Stimulated activated CD8-positive, alpha-beta memory T cell treated with anti-CD3 and anti-CD28 coated beads, Interleukin-4, amount 100 ng/mL, for 4 hours (primary cell): ENCODE results near the gene RUVBL2.

Experiments
- DNase-seq, 2 donors: peaks; one replicate each; pipeline ENCODE4 v3.0.0-alpha.2; 2020; ENCODE audit warnings: low read depth in 2 of 2, low spot score in 1 of 2

RUVBL2 gene

GRCh38 chr19:48987323-48987722 is 6.4 kb upstream of the RUVBL2 start:
- DNase-seq, result no peak

- DNase-seq, result no peak
Measured at GRCh38 chr19:48988286-48988685, 5.4 kb upstream of the RUVBL2 start.

DNA sequence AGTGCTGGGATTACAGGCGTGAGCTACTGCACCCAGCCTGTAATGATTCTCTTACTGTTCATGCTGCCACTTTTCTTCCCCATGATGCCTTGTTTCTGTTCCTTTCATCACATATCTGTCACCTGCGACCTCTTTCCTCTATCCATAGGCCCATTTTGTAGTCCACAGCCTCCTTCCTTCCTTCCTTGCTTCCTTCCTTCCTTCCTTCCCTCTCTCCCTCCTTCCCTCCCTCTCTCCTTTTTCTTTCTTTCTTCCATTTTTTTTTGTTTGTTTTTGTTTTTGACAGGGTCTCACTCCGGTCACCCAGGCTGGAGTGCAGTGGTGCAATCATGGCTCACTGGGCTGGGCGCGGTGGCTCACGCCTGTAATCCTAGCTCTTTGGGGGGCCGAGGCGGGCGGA is 4.8 kb upstream of the RUVBL2 start:
- DNase-seq, result no peak

- no peak for DNase-seq
Measured at GRCh38 chr19:48989701-48990291, 3.9 kb upstream of the RUVBL2 start.

DNA sequence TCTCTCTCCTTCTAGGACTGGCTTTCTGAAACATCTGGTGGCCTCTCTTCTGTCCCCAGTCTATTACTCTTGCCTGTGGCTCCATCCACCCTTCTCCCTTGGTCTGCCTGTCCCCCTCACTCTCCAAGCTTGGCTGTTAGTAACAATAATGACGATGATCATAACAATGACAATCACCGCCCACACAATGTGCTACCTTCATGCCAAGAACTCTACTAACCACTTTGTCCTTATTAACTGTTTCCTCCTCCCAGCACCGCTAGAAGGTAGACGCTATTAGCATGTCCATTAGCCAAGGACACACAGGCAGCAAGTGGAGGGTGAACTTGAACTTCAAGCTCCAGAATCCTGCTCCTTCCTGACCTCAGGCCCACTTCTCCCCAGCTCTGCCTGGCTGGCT is 3.3 kb upstream of the RUVBL2 start:
- DNase-seq, result no peak

GRCh38 chr19:48991011-48991609 is 2.6 kb upstream of the RUVBL2 start:
- DNase-seq, result no peak

- no peak for DNase-seq
Measured at GRCh38 chr19:48991873-48992580, 1.7 kb upstream of the RUVBL2 start.

GRCh38 chr19:48992581-48993174 is 1.0 kb upstream of the RUVBL2 start:
- DNase-seq, result no peak

DNA sequence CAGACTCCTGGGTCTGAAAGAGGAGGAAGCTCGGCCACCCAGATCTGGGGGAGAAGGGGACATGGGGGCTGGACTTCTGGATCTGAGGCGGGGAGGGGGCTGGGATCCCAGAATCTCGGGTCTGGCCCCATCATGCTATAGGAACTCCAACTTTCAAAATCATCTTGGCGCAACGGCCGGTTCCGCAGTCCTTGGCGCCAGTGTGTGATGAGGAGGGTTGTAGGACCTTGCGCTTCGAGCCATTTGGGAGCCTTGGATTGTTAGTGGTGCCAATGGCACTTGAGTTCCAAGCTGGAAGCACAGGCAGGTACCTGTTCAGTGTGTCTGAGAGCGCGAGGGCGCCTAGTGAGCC is 324 bp downstream of the RUVBL2 start:
- DNase-seq, result no peak

DNA sequence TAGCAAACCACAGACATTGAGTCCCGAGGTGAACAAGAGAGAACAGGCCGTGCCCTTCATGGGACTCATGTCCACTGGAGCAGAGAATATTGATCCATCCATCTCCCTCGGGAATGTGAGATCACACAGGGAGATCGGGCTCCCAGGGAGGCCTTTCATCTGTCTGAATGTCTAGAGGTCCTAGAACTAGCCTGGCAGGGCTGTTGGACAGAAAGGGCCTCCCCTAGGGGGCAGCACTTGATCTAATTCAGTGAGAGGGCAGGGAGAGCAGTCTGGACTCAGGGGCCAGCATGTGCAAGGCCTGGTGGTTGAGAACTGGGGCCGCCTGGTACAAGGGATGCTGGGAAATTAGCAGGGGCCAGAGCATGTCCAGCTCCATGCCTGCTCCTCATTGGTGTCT is 4.3 kb downstream of the RUVBL2 start:
- no peak for DNase-seq

DNA sequence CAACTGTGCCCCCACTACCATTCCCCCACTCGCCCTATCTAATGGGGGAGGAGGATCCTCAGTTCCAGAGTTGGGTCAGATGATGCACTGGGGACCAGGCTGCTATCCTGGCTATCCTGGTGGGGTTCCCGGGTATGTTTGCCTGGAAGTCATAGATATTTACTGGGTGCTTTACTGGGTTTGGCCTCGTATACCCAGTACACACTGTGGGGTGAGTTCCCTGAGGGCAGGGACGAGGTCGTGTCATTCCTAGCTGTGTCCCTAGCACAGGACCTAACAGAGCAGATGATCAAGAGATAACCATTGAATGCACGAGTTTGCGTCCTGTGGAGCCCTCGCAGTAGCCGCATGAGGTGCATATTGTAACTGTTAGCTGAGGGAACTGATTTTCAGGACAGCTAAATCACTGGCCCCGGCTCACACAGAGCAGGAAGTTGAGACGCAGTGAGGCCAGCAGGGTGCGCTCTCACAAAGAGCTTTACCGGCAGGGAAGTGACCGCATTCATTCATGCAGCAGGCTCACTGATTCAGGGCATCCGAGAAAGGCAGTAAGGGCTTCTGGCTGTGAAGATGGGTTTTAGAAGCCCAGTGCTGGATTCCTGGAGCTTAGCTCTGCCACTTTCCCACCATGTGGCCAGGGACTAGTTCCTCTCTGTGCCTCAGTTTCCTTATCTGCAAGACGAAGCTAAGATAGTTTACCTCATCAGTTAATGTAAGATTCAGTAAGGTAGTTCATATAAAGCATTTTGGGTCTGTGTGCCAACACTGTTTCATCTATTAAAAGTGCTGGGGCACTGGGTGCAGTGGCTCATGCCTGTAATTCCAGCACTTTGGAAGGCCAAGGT is 6.0 kb downstream of the RUVBL2 start:
- peak in 1 of 2 donors; percentile 22 for DNase-seq

DNA sequence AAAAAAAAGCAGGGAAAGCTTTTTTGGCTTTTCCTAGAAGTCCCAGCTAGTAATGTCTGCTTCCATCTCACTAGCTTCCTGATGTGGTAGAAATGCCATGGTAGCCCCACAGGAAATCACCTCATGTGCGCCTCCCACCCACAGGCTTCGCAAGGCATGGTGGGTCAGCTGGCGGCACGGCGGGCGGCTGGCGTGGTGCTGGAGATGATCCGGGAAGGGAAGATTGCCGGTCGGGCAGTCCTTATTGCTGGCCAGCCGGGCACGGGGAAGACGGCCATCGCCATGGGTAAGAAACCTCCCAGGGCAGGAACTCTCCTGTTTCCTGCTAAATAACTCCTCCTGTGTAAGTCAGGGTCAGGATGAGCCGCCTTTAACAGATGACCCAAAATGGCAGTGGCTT is 10.4 kb downstream of the RUVBL2 start:
- no peak for DNase-seq

DNA sequence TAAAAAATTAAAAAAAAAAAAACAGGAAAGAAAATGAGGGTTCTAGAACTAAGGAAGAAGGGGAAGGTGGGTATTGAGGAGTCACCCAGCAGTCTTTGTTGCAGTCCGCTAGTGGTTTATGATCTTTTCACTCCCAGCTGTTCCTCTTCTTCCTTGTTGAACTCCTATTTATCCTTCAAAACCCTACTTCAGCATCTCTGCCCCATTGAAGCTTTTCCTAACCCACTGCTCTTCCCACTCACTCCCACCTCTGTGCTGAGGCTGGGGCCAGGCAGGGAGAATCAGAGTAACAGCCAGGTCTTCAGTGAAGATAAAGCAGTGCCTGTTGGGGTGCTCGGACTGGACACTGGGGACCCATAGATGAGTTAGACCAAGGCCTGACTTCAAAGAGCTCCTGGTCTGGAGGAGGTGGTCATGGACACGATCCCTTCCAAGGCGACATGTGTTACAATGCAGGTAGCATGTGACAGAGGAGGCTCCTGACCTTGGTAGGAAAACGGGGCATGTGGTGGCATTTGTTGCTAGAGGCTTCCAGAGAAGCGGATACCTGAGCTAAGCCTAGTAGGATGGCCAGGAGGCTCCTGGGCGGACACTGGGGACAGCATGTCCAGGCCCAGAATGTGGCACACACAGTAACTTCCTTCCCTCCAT is 11.4 kb downstream of the RUVBL2 start:
- no peak for DNase-seq

- DNase-seq, result no peak
Measured at GRCh38 chr19:49006905-49007304, 13.2 kb downstream of the RUVBL2 start.

DNA sequence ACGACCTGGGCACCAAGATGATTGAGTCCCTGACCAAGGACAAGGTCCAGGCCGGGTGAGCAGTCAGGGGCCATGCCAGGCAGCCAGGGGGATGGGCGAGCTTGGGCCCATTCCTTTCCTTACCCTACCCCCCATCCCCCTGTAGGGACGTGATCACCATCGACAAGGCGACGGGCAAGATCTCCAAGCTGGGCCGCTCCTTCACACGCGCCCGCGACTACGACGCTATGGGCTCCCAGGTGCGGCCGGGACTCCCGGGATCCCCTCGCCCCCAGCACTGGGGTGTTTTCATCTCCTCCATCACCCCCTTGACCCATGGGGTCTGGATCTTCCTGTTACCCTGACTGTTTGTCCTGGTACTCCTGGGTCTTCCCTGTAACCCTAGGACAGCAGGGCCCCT is 16.1 kb downstream of the RUVBL2 start:
- DNase-seq, result no peak

- DNase-seq, result no peak
Measured at GRCh38 chr19:49010453-49010852, 16.8 kb downstream of the RUVBL2 start.

GRCh38 chr19:49011194-49011593 is 17.5 kb downstream of the RUVBL2 start:
- no peak for DNase-seq

DNA sequence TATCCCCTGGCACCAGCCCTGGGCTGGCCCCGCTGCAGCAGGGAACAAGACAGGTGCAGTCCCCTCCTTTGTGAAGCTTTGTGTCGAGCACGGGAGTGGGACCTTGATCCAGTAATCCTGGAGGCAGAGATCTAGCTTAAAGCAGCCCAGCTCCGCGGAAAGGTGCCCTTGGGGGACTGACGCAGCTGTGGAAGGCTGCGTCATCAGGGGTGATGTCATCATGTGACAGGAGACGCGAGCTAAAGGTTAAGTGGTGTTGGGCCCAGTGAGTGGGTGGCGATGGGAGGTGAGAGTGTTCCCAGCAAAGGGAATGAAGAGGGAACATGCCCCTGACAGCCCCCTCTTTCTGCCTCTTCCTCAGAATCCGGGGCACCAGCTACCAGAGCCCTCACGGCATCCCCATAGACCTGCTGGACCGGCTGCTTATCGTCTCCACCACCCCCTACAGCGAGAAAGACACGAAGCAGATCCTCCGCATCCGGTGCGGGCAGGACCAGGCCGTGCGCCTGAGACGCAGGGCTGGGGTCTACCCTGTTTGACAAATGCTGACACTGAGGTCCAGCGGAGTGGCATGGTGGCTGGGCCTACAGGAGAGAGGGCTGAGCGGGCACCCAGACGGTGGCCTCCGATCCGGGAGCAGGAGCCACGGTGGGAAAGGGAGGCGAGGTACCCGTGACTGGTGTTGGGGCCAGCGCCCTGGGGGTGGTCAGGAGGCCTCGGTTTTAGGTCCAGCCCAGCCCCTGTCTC is 20.6 kb downstream of the RUVBL2 start:
- DNase-seq, result no peak

- no peak for DNase-seq
Measured at GRCh38 chr19:49014870-49015255, 21.2 kb downstream of the RUVBL2 start.

DNA sequence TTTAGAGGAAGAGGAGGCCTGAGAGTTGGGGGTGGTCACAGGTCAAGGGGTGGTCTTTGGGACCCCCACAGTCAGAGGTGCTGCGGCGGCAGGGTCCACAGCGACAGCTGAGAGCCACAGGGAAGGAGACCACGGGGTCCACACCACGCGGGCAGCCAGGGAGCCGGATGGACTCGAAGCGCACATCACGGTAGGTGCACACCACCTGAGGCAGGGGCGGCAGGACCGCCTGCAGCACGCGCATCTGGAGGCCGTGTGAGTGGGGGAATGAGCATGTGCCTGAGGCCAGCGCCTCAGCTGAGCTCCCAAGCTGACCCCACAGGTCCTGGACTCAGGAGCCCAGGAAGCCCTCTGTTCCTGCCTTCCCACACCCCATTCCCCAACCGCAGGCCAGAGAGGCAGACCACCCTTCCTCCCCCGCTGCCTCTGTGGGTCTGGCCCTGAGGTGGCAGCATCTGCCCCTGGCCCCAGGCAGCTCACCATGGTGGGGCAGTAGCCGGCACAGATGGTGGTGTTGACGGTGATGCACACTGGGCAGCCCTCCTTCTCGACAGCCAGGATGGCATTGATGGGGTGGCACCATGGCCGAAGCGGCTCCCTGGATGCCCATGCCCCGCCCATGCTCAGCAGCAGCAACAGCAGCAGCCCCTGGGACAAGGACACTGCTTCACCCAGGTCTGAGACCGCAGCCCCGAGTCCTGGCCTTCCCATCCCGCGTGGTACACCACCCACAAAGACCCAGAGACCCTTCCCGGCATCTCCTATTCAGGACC is 22.6 kb downstream of the RUVBL2 start:
- DNase-seq, result no peak
